Left lobe of liver (tissue), 2 donors: ENCODE measurements around the gene WASF2. TPM values are rescaled to one million over a fixed set of nuclear protein-coding genes. Genes with fewer than 3 reads are reported as not detected.
"Not testable (repeated sequence)": the region's sequence is repeated elsewhere in the genome, so short reads cannot be mapped to it uniquely, and the experiment has no call there.

Experiments used
- ATAC-seq: fragments of 200-7000 bp; cut with Tn5 transposase; one replicate; pipeline ENCODE4 v1.9.1; 2020; ENCODE audit warnings: mild to moderate bottlenecking, moderate library complexity
- DNase-seq: peaks from one replicate; pipeline ENCODE4 v3.0.0-alpha.2; 2020; ENCODE audit warnings: low spot score
- total RNA-seq: library from RNA; stranded (reverse); gene quantifications from one replicate; pipeline ENCODE4 v1.2.1, GENCODE V29; 2021
- donor health status: DM: no; HTN: no; CAD: no; lungs with moderate emphysema.
- donor health status: DM: no; HTN: yes; CAD: no.

WASF2 gene
- total RNA-seq, 1 donor from 2014 or later: 27.9 TPM

DNA sequence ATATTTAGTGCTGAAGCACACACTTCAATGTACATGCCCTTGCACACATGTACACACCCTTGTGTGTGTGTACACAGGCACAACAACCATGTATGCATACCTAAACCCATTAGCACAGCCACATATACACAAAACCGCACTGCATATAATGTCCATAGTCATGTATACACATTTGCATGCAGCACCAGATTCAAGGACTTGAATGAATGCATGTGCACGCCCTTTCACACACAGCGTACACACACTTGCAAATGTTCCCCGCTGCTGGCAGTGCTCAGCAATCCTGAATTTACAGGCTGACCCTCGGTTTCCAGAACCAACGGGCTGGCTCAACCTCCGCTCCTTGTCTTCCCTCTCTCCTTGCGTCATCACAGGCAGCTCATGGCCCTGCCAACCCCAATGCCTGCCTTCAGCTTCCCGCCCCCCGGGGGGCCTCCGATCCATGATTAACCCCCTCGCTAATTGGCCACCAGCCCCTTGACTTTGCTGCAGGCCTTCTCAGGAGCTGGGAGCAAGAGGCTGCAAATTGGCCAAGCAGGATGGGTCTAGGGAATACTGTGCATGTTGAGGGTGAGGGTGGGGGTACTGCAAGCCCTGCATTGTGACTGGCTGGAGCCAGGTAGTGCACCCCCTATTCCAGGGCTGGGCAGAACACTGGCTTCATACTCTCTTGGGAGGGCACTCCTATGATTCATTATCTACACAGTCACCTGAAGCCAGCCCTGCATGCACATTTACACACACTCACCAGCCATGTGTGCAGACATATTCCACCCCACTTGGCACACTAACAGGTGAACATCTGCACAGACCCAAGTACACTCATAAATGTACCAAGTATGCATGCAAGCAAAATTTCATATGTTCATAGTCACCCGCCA is 89.6 kb downstream of the WASF2 start:
- ATAC-seq (no peak), DNase-seq (no peak)

DNA sequence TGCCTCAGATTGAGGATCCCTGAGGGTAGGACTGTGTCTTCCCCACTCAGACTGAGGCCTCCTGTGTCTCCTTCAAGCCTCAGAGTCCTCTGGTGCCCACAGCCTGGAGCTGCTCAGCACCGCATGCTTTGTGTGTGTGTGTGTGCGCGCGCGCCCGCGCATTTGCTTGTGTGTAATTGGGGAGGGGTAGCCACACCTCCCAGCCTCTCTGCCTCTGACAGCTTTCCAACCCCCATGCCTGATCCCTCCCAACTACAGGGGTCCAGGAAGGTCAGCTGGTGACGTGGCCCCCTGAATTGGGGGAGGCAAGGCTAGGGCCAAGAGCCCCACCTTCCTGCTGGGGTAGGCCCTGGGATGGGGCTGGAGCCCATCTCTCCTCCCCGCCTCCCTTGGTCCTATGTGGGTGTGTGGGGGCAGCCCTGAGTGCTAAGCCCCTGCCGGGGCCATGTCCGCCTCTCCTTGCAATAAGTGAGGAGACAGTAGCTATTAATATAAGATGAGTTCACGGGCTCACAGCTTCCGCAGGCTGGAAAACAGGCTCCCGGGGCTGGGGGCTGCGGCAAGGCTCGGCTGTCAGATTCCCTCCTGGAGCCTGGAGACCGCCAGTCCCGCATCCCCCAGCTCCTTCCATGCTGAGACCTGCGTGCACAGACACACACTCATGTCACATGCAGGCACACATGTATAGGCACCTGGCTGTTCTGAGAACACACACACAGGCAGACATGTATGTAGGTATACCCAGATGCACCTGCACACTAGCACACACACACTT is 90.5 kb downstream of the WASF2 start:
- ATAC-seq (no peak), DNase-seq (no peak)

DNA sequence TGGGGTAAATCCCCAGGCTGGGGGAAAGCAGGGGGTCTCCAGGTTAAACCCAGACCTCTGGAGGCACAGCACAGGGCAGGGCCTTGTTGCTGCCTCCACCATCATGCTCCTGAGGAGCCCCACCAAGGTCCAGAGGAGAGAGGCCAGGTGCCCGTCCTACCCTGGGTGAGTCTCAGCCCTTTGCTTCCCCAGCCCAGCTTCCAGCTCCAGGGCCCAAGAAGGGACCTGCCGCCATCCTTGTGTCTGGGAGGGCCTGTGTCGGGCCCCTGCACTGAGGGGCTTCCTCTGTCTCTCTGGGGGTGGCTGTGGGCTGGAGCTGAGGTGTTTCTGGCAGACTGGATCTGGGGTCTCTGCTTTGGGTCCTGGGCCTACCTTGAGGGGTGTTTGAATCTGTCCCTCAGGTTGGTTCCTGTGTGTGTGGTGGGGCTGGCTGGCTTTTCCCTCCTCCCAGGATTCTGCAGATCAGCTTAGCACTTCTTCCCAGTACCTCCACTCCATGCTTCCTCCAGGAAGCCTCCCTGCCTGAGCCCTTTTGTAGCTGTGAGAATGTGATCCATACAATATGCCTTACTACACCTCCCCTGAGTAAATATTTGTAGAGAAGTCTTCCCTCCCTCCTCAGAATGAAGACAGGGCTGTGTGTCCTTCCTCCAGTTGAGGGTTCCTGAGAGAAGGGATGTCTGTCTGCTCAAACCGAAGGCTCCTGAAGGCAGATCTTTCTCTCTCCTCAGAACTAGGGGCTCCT is 91.4 kb downstream of the WASF2 start:
- DNase-seq (no peak), ATAC-seq (no peak)

DNA sequence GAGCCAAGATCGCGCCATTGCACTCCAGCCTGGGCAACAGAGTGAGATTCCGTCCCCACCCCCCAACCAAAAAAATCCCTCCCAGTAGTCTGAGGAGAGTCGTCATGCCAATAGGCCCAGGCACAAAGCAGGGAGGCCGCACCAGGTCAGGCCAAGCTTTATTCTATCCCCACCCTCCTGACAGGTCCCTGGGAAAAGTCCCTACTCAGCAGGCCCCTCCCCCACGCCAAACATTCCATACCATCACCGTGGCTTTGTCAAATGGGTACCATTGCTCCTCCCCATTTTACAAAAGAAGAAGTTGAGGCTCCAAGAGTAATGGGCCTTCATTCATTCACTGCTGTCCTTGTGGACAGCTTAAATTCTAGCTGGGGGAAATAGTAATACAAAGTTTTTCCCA is 92.2 kb downstream of the WASF2 start:
- DNase-seq (no peak), ATAC-seq (no peak)

DNA sequence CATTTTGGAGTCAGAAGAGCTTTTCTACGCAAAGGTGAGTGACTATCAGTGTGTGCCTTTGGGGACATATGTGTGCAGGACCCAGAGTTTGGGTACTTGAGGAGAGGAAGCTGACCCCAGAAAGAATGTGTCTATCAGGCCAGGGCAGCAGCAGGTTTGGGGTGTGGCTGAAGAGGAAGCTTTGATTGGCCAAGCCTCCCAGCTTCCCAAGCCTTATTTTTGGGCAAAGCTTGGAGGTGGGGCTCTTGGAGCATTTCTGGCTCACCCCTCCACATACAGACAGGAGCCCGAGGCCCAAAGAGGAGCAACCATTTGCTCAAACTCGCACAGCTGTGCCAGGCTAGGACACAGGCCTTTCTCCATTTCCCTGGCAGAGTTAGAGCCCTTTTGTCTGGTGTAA is 92.9 kb downstream of the WASF2 start:
- no peak for DNase-seq
- no peak for ATAC-seq

DNA sequence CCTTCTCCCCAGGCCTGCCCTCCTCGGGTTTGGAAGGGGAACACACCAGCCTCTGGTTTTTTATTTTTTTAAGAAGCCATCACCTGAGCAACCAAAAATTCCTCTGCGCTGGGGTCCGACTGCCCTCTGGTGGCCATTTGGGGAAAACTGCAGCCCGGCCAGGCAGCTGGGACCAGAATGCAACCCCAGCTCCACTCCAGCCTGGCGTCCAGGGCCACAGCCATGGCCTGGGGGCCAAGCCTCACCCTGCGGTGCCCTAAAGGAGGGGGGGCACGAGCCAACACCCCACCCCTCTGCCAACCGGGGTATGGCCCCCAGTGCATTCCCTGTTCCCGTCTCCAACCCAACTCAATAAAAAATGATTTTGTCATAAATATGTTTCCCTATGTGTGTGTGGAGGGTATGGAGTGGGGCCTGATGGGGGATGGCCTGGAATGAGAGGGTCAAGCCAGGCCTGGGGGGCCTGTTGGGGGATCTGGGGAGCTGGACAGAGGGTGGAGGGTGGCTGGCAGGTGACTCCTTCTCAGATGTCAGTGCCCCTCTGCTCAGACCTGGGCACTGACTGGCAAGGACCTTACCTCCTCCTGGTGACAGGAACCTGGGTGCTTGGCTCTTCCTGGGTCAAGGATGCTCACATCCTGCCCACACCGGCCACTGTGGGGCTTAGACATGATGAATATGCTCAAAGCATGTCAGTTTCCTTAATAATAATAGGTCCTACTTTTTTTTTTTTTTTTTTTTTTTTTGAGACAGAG is 94.3 kb downstream of the WASF2 start:
- DNase-seq: peak; percentile 76
- peak; percentile 86 for ATAC-seq

DNA sequence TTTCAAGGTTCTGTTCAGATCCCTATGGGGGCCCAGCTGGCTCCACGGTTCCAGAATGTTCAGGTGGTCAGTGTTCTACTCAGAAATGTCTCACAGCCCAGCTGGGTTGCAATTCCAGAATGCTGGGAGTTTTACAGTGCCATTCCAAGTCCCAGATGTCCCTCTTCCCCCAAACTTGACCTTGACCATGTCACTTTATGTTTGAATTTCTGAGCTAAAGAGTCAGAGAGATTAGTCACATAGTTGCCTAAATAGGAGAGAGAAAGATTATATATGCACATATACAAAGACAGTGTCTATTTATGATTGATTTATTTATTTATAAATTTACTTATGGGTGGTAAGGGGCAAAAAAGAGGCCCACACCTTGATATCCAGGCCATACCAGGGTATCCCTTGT is 95.0 kb downstream of the WASF2 start:
- DNase-seq (no peak), ATAC-seq (no peak)

DNA sequence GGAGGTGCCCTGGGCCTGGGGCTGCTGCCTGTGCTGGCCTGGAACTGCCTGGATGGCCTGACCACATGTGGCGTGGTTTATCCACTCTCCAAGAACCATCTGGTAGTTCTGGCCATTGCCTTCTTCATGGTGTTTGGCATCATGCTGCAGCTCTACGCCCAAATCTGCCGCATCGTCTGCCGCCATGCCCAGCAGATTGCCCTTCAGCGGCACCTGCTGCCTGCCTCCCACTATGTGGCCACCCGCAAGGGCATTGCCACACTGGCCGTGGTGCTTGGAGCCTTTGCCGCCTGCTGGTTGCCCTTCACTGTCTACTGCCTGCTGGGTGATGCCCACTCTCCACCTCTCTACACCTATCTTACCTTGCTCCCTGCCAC is 95.7 kb downstream of the WASF2 start:
- ATAC-seq (no peak), DNase-seq (no peak)

DNA sequence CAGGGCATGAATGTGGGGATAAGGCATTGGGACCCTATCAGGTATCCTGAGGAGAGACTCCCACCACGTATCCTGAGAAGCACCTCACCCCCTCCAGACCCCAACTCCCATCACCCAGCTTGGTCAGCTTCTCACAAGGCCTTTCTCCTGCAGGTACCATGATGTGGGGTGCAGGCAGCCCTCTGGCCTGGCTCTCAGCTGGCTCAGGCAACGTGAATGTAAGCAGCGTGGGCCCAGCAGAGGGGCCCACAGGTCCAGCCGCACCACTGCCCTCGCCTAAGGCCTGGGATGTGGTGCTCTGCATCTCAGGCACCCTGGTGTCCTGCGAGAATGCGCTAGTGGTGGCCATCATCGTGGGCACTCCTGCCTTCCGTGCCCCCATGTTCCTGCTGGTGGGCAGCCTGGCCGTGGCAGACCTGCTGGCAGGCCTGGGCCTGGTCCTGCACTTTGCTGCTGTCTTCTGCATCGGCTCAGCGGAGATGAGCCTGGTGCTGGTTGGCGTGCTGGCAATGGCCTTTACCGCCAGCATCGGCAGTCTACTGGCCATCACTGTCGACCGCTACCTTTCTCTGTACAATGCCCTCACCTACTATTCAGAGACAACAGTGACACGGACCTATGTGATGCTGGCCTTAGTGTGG is 96.2 kb downstream of the WASF2 start:
- no peak for ATAC-seq
- no peak for DNase-seq

DNA sequence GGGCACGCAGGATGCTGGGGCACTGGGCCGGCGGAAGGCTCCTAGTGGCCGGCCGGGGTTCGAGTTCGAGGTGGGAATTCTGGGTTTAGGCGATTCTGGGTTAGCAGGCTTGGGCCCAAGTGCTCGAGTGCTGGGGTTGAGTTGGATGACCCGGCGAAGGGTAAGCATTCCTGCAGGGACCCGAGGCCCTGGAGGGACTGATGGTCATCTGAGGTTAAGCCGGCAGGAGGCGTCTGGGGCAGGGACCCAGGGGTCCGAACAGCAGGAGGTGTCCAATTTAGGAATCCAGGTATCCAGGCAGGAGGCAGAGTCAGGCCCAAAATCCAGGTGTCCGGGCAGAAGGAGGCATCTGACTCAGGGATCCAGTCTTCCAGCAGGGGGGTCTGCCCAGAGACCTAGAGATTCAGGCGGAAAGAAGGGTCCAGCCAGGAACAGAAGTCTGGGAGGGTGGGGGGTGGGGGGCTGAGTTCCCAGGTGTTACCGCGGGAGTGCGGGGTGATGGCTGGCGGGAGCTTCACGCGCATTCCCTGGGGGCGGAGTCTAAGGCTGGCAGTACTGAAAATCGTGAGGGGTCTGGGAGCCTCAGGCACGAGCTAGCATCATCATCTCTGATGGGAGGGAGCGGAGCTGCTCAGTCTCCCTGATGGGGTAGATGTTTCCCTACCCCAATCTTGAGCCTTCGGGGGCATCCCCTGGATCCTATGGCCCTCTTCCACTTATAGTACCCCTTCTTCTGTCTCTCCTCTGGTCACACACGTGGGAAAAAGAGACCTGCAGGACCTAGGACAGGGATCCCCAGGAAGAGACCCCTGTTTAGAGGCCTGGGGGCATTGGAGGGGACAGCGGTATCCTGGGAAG is 97.0 kb downstream of the WASF2 start:
- no peak for DNase-seq

DNA sequence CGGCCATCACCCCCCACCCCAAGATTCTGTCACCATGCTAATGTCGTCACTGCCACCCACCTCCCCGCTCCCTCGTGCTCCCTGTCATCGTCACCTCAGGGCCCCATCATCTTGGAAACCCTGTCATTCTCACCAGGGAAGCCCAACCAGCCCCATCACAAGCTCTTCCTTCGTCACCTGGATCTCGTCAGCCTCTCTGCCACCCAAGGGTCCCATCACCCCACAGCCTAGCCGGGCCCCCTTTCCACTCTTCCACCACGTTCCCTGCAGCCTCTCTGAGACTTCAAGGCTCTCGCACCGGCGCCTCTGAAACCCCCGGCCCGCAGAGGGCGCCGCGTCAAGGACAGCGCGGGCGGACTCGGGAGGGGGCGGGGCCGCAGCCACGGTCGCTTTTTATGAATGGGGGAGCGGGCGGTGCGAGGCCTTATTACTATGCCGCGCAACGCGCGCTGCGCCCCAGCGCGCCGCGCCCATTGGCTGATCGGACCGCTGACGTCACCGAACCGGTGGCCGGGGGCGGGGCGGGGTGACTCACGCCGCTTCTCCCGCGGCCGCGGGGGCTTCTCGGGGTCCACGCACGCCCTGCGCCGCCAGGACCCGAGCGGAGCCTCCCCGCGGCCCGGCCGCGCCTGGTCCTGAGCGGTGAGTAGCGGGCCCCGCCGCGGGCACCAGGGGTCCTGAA is 97.7 kb downstream of the WASF2 start, which contains the start of gene GPR3:
Gene GPR3, plus strand, starts transcription at position 527 of the 682 bp plus-strand sequence. CDS start 1,177 bp downstream, outside the sequence.
- peak; percentile 73 for DNase-seq
- ATAC-seq: peak; percentile 69

More for the DNA sequence above, 97.0 kb downstream of the WASF2 start:
- ATAC-seq: no peak

DNA sequence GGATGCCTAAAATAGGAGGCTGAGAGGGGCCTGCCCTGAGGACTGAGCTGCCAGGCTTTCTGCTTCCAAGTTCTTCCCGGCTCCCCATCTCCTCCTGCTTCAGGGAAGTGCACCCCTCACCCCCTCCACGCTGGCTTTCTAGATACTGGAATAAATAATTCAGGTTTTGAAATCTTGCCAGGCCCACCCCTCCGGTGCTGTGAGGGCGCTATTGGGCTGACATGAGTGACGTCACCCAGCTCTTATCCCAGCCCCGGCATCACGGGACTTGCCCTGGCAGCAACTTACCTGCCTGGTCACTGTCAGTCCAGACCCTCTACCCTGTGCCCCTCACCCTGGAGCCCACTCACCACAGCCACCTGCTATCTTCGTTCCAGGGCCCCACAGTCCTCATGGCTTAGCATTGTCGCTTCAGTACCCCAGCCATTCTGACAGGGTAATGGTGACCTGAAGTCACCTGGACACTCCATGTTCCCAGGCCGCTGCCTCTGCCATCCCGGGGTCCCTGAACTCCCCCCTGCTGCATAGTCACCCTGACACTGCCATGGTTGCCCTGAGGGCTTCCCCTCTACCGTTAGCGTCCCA is 98.4 kb downstream of the WASF2 start:
- DNase-seq: no peak
- peak; percentile 6 for ATAC-seq

DNA sequence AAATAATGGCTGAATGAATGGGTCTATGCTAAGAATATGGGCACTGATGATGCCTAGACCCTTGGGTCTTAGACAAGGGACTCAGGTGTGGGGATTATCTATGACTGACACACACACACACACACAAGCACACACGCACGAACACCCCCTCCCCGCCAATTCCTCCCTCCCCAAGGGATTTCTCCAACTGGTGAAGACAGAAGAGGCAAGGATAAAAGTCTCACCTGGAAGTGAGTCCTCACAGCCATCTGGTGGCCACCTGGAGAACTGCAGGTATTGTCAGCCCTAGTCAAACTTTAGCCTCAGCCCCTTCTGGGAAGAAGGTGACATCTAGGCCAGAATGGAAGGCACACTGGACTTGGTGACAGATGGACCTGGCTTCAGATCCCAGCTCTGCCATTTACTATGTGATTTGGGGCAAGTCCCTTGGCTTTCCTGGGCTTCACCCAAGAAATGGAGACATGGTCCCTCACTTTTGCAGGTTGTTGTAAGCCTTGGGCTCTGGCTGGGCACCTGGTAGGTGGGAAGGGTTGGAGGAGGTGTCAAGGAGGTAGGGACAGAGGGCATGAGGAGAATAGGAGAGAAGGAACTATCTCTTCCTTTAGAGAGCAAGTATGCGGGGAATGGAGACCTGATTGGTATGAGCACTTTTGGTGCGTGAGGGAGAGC is 101.5 kb downstream of the WASF2 start:
- ATAC-seq (peak; percentile 88), DNase-seq (peak; percentile 66)

DNA sequence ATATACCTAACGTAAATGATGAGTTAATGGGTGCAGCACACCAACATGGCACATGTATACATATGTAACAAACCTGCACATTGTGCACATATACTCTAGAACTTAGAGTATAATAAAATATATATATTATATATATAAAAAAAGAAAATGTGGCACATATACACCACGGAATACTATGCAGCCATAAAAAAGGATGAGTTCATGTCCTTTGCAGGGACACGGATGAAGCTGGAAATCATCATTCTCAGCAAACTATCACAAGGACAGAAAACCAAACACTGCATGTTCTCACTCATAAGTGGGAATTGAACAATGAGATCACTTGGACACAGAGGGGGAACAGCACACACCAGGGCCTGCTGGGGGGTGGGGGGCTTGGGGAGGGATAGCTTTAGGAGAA is 105.2 kb downstream of the WASF2 start:
- DNase-seq, ATAC-seq: not testable (repeated sequence)

DNA sequence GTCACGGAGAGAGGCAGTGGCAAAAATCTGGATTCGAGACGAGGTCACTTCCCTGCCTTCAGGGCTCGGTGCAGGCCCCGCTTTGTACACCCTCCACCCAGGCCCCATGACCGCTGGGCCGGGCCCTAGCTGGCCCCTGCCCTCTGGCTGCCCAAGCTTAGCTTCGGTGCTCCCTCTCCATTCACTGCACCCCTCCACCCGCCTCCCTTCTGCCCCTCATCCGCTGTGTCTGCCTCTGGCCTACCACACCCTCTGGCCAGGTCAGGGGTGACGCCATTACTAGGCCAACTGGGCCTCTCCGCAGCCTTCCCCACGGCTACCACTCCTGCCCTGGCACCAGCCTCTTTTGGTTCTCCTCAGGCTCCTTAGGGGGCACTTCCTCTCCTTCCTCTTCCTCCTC is 106.3 kb downstream of the WASF2 start:
- ATAC-seq (no peak), DNase-seq (no peak)

DNA sequence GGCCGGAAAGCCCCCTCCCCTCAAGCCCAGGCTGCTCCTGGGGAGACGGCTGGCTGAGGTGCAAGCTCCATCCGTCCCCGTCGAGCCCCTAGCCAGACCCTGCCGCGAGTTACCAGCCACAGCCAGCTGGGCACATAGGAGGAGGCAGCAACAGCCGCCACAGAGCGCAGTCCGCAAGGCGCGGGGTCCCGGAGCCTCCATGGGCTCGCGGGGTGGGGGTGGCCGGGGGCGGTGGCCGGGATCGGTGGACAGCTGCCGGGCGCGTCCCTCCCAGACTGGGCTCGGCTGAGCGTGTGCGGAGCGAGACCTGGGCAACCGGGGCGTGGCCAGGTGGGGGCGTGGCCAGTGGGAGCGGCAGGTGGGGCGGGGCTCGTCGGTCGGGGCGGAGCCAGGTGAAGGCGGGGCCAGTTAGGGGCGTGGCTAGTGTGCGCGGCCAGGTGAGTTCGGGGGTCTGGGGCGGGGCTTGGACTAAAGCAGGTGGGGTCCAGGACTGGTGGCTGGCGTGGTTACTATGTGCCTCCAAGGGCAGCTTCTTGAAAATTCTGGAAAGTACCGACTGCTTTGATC is 106.8 kb downstream of the WASF2 start, which contains the start of gene CD164L2:
Gene CD164L2, minus strand, starts transcription at position 295 of the 567 bp plus-strand sequence. Its CDS starts 94 bp downstream, at position 201.
- DNase-seq: no peak
- ATAC-seq: peak; percentile 85
